ENCODE measurements around the gene FOXP1. TPM values are rescaled to one million over a fixed set of nuclear protein-coding genes. Genes with fewer than 3 reads are reported as not detected.

FOXP1 gene
- total RNA-seq, 1 donor from 2014 or later: 41.2 TPM

DNA sequence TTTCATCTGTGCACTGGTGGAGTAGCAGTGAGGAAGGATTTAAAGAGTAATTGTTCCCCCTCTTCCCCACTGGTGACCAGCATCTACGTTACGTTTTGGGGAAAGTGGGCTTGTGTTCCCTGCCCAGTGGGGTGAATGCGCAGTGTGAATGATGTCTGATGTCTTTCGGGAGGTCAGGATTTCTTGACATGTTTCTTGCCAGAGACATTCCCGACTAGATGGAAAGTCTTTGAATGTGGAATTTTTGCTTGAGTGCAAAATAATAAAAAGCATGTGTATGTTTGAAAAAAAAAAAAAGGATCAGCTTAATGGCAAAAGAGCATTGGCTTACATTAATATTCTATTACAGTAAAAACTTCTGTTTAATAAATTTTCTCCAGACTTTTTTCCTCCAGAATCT lies 632.2 kb downstream of the FOXP1 start:
- Histone ChIP-seq H3K4me3 (no peak overlapping the region), H3K27ac (replicated peaks) (no peak overlapping the region), H3K4me1 (peaks cover 19% of the 10 kb centered on the region), H3K36me3 (no peaks in the 10 kb centered on the region), H3K27me3 (ENCODE audit: low read depth) (no peaks in the 10 kb centered on the region), H3K9me3 (replicated peaks) (no peaks in the 10 kb centered on the region)
- no peak for DNase-seq
- no peak for TF ChIP-seq CTCF (IDR thresholded peaks at IDR 0.05; ENCODE audit: borderline replicate concordance)
- intact Hi-C loops (cut with micrococcal nuclease): no loop called here

DNA sequence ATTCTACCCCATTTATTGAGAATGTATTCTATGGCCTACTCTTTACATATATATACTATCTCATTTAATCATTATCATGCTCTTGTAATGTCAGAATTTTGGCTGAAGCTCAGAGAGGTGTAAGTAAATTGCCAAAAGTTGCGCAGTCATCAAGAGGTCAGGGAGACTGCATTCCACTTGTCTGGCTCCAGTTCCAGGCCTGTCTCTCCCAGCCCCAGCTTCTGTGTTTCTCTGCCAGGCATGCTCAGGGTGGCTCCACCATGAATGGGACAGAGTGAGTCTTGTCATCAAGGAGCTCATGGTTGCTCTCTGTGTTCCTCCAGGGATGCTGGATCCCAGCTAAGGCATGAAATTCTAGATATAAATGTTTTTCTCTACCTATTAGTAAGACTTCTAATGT lies 635.9 kb downstream of the FOXP1 start:
- Histone ChIP-seq H3K4me1 (peaks cover 5% of the 10 kb centered on the region), H3K9me3 (replicated peaks) (no peaks in the 10 kb centered on the region), H3K36me3 (no peaks in the 10 kb centered on the region), H3K27ac (replicated peaks) (no peak overlapping the region), H3K27me3 (ENCODE audit: low read depth) (no peaks in the 10 kb centered on the region), H3K4me3 (no peak overlapping the region)
- TF ChIP-seq CTCF (IDR thresholded peaks at IDR 0.05; ENCODE audit: borderline replicate concordance): no peak
- no peak for DNase-seq
- intact Hi-C loops (cut with micrococcal nuclease): no loop called here

GRCh38 chr3:70943886-70944285 lies 639.6 kb downstream of the FOXP1 start:
- H3K4me1 ChIP-seq: no peaks in the 10 kb centered on the region
- no peak overlapping the region for H3K27ac ChIP-seq (replicated peaks)
- H3K4me3 ChIP-seq: no peak overlapping the region
- intact Hi-C loops (cut with micrococcal nuclease): no loop called here
- TF ChIP-seq CTCF (IDR thresholded peaks at IDR 0.05; ENCODE audit: borderline replicate concordance): no peak
- H3K27me3 ChIP-seq (ENCODE audit: low read depth): no peaks in the 10 kb centered on the region
- H3K9me3 ChIP-seq (replicated peaks): peaks cover 5% of the 10 kb centered on the region
- no peaks in the 10 kb centered on the region for H3K36me3 ChIP-seq
- DNase-seq: no peak

DNA sequence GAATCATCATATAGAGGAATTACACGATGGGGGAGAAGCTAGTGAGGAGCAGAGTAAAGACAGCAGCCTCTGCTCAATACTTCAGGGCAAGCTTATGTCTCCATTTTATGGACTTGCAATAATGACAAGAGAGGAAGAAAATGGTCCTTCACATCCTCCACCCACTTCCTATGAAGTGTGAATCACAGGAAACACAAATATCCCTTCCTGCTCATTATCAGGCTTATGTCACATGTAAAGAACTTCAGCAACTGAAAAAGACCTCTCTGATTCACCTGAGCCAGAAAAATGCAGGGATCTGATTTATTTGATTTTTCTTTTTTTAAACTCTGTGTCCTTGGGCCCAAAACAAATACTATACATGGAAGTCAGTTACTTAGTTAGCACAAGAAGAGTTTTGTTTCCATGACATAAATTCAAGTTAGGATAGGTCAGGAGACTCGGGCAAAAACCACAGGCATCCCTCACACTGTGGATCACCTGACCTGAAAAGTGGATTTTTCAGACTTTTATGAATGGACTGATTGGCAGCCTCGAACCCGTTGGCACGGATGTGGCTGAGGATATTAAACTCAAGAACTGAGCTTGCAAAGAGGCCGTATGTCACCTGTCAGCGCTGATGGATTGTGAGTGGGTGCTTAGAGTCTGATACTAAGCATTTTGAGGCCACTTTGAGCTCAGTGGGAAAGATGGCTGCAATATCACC lies 650.3 kb downstream of the FOXP1 start:
- no peaks in the 10 kb centered on the region for H3K36me3 ChIP-seq

GRCh38 chr3:70930066-70930465 lies 653.5 kb downstream of the FOXP1 start:
- intact Hi-C loops (cut with micrococcal nuclease): no loop called here

More for the DNA sequence above, 650.3 kb downstream of the FOXP1 start:
- Histone ChIP-seq H3K27ac (replicated peaks) (no peak overlapping the region), H3K4me3 (no peak overlapping the region), H3K9me3 (replicated peaks) (peaks cover 3% of the 10 kb centered on the region), H3K4me1 (no peaks in the 10 kb centered on the region), H3K27me3 (ENCODE audit: low read depth) (no peaks in the 10 kb centered on the region)
- no peak for TF ChIP-seq CTCF (IDR thresholded peaks at IDR 0.05; ENCODE audit: borderline replicate concordance)
- no peak for DNase-seq
- intact Hi-C loops (cut with micrococcal nuclease): no loop called here

More at GRCh38 chr3:70930066-70930465, 653.5 kb downstream of the FOXP1 start:
- no peaks in the 10 kb centered on the region for H3K27me3 ChIP-seq (ENCODE audit: low read depth)
- H3K4me3 ChIP-seq: no peak overlapping the region
- no peak for DNase-seq
- TF ChIP-seq CTCF (IDR thresholded peaks at IDR 0.05; ENCODE audit: borderline replicate concordance): no peak
- no peaks in the 10 kb centered on the region for H3K36me3 ChIP-seq
- no peak overlapping the region for H3K27ac ChIP-seq (replicated peaks)
- H3K9me3 ChIP-seq (replicated peaks): peaks cover 3% of the 10 kb centered on the region
- no peaks in the 10 kb centered on the region for H3K4me1 ChIP-seq
